Pancreas (tissue), 10 donors: ENCODE results near the gene C11orf65. TPM values are rescaled to one million over a fixed set of nuclear protein-coding genes. Genes with fewer than 3 reads are reported as not detected.
"Not testable (repeated sequence)": the region's sequence is repeated elsewhere in the genome, so short reads cannot be mapped to it uniquely, and the experiment has no call there.

ENCODE experiments used
- ATAC-seq, 4 donors: fragments of 200-7000 bp; cut with Tn5 transposase; one replicate each; pipeline versions ENCODE4 v1.8.0 to v1.9.1; 2020; ENCODE audit warnings: mild to moderate bottlenecking in 4 of 4, moderate library complexity in 4 of 4
- DNase-seq, 6 donors: peaks; one replicate each; pipeline ENCODE4 v3.0.0-alpha.2; 2020
- FAIRE-seq: peaks from 2 replicates; lab custom pipeline; 2012; peaks lifted over from hg19 to GRCh38; lab: Jason Lieb, UNC
- H3K27ac ChIP-seq, 4 donors: fragments of 200-600 bp; sonication (generic); 1 replicate in 3 of 4; 2 replicates in 1 of 4; pipeline versions ENCODE4 v1.5.0 to v1.8.0; 2020
- H3K27me3 ChIP-seq, 4 donors: fragments of 200-600 bp; one replicate each; pipeline ENCODE4 v1.8.0; 2021
- H3K36me3 ChIP-seq, 3 donors: fragments of 200-600 bp; sonication (generic) in 1 of 3; one replicate each; pipeline versions ENCODE4 v1.5.0 to v1.8.0; 2020 to 2021
- H3K4me1 ChIP-seq, 3 donors: fragments of 200-600 bp; one replicate each; pipeline ENCODE4 v1.8.0; 2021
- H3K4me3 ChIP-seq, 4 donors: fragments of 200-600 bp; sonication (generic) in 2 of 4; one replicate each; pipeline versions ENCODE4 v1.5.0 to v1.8.0; 2020 to 2021
- H3K9me3 ChIP-seq, 4 donors: fragments of 200-600 bp; one replicate each; pipeline ENCODE4 v1.8.0; 2021
- WGBS, 2 donors: extraction: QIAGEN DNeasy Blood & Tissue Kit; methylation state at CpG; one replicate each; pipeline ENCODE4 v1.1.7; 2013; 5-methylcytosine and 5-hydroxymethylcytosine counted together
- intact Hi-C, 3 donors: fragments of 100-400 bp; cut with DNase I; formaldehyde crosslinking; loops; one replicate each; pipeline versions ENCODE4 v1.11.1 to v1.14.2; 2022
- polyA plus RNA-seq, 2 donors: library from polyadenylated mRNA; stranded (reverse); fragments of 200-250 nt; gene quantifications; one replicate each; pipeline ENCODE4 v1.2.3, GENCODE V29; 2013
- total RNA-seq, 6 donors: library from RNA; stranded (reverse); fragmentation: NEBNext Ultra II Directional in 4 of 6; extraction: Animal tissue kit (Norgen Biotek cat#: 25700) in 4 of 6; gene quantifications; one replicate each; pipeline versions ENCODE4 v1.2.1 to v1.2.4, GENCODE V29; 2021 to 2023
- TF ChIP-seq, protein P1 (sequence below), 4 donors: fragments of 200-600 bp; sonication (generic) in 3 of 4; IDR thresholded peaks; one replicate each; pipeline versions ENCODE4 v1.5.0 to v1.8.0; 2021; ENCODE audit warnings: antibody characterized with exemption in 4 of 4
- donor health status: healthy with polysubstance abuse.
- donor health status: DM: no; HTN: no; CAD: no; lungs with moderate emphysema.
- donor health status: DM: no; HTN: no; CAD: no.
- donor health status: control.
- donor health status: control.
- donor health status: Bipolar disorder and iron deficiency.
- donor health status: DM: yes; HTN: yes; CAD: no.
- donor health status: DM: no; HTN: no; CAD: no.
- donor health status: DM: no; HTN: no; CAD: no.
- donor health status: DM: yes; HTN: yes; CAD: no.

C11orf65 gene
- total and polyA plus RNA-seq, 8 donors: 0.11 to 1.4 (median 0.53) TPM

DNA sequence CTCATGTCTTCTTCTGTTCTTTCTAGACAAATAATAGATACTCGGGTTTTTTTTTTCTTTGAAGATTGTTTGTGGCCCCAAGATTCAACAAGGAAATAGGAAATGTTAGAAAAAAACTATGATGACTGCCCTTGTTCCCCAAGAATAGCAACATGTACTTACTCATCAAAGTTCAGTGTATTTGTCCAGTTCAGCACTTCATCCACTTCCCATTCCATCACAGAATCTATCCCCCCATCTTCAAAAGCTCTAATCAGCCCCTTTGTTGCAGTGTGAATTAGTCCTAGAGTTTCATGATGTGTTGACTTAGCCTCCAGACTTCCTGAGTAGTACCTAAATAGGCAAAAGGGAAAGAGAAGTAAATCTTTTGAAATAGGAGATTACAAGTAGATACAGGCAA is 74.3 kb downstream of the C11orf65 start:
- Histone ChIP-seq H3K27me3 (no peaks in the 10 kb centered on the region), H3K36me3 (no peaks in the 10 kb centered on the region), H3K4me3 (no peak overlapping the region), H3K4me1 (no peaks in the 10 kb centered on the region), H3K27ac (no peak overlapping the region), H3K9me3 (no peaks in the 10 kb centered on the region)
- WGBS, 2 donors: 23 to 36% methylated on average over 1 of the region's 1 CpG
- DNase-seq (no peak), FAIRE-seq (no peak), ATAC-seq (no peak)
- intact Hi-C loops: no loop called here
- TF ChIP-seq, protein P1, sequence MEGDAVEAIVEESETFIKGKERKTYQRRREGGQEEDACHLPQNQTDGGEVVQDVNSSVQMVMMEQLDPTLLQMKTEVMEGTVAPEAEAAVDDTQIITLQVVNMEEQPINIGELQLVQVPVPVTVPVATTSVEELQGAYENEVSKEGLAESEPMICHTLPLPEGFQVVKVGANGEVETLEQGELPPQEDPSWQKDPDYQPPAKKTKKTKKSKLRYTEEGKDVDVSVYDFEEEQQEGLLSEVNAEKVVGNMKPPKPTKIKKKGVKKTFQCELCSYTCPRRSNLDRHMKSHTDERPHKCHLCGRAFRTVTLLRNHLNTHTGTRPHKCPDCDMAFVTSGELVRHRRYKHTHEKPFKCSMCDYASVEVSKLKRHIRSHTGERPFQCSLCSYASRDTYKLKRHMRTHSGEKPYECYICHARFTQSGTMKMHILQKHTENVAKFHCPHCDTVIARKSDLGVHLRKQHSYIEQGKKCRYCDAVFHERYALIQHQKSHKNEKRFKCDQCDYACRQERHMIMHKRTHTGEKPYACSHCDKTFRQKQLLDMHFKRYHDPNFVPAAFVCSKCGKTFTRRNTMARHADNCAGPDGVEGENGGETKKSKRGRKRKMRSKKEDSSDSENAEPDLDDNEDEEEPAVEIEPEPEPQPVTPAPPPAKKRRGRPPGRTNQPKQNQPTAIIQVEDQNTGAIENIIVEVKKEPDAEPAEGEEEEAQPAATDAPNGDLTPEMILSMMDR (IDR thresholded peaks at IDR 0.05): no peak

DNA sequence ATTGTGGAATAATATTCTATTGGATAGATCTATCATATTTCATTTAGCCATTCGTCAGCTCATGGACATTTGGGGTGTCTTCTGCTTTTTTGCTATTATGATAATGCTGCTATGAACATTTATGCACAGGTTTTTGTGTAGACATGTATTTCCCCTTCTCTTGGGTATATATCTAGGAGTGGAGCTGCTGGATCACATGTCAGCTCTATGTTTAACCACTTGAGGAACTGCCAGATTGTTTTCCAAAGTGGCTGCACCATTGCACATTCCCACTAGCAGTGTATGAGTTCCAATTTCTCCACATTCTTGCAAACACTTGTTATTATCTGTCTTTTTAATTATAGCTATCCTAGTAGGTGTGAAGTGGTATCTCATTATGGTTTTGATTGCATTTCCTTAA is 75.0 kb downstream of the C11orf65 start:
- 81 to 93% methylated on average over 1 of the region's 1 CpG for WGBS, 2 donors
- no peak overlapping the region for H3K4me3 ChIP-seq
- FAIRE-seq (no peak), ATAC-seq (no peak), DNase-seq (no peak)
- intact Hi-C loops: no loop called here
- H3K36me3 ChIP-seq: no peaks in the 10 kb centered on the region
- no peaks in the 10 kb centered on the region for H3K4me1 ChIP-seq
- H3K9me3 ChIP-seq: no peaks in the 10 kb centered on the region
- TF ChIP-seq, protein P1 (IDR thresholded peaks at IDR 0.05): no peak
- no peak overlapping the region for H3K27ac ChIP-seq
- no peaks in the 10 kb centered on the region for H3K27me3 ChIP-seq

DNA sequence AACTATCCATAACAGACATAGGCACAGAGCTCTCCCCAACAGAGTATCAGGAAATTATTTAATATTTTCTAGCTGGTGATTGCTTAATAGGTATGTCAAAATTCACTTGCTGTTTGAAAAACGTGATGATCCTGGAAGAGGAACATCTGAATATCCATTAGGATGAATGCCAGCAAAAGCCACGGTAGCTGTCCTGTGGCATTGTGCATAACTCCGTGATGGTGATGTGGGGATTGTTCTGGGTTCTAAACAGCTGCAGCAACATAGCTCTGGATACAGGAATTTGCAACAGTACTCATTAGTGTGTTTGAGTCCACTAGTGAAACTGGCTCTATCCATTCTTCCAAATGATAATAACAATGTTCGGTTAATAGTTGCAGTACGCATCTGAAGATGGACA is 78.8 kb downstream of the C11orf65 start:
- Histone ChIP-seq H3K4me1 (no peaks in the 10 kb centered on the region), H3K9me3 (no peaks in the 10 kb centered on the region), H3K36me3 (no peaks in the 10 kb centered on the region), H3K27ac (no peak overlapping the region), H3K4me3 (no peak overlapping the region), H3K27me3 (no peaks in the 10 kb centered on the region)
- FAIRE-seq: no peak
- ATAC-seq: no peak
- TF ChIP-seq, protein P1 (IDR thresholded peaks at IDR 0.05): no peak
- intact Hi-C loops: no loop called here
- WGBS, 2 donors: 83 to 84% methylated on average over 5 of the region's 5 CpGs
- DNase-seq: no peak

DNA sequence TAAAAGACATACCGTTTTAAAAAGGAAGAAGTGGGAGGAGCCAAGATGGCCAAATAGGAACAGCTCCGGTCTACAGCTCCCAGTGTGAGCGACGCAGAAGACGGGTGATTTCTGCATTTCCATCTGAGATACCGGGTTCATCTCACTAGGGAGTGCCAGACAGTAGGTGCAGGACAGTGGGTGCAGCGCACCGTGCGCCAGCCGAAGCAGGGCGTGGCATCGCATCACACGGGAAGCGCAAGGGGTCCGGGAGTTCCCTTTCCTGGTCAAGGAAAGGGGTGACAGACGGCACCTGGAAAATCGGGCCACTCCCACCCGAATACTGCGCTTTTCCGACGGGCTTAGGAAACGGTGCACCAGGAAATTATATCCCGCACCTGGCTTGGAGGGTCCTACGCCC is 93.8 kb downstream of the C11orf65 start:
- H3K36me3 ChIP-seq, H3K4me3 ChIP-seq, FAIRE-seq, H3K27me3 ChIP-seq, DNase-seq, intact Hi-C loops, ATAC-seq, H3K9me3 ChIP-seq, H3K4me1 ChIP-seq, H3K27ac ChIP-seq: not testable (repeated sequence)
- 95 to 99% methylated on average over 18 to 24 of the region's 24 CpGs for WGBS, 2 donors

DNA sequence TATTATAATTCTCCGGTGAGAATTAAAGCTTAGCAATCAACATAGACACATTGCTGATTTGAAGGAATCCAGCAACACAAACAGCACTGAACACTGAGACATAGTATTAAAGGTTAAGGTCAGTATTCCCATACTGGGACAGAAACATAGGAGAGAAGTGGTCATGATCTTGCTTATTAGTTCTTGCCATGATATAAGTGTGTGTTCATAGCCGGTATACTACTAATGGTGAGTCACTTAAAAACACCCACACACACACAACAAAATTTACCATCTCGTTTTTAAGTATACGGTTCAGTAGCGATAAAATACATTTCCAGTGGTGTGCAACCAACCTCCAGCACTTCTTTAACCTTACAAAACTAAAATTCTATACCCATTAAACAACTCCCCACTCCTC is 96.3 kb downstream of the C11orf65 start:
- ATAC-seq (no peak), FAIRE-seq (no peak), DNase-seq (no peak)
- Histone ChIP-seq H3K4me3 (no peak overlapping the region), H3K36me3 (no peaks in the 10 kb centered on the region), H3K9me3 (no peaks in the 10 kb centered on the region), H3K27ac (no peak overlapping the region), H3K27me3 (no peaks in the 10 kb centered on the region), H3K4me1 (no peaks in the 10 kb centered on the region)
- TF ChIP-seq, protein P1 (IDR thresholded peaks at IDR 0.05): no peak
- WGBS, 2 donors: 77 to 78% methylated on average over 5 of the region's 5 CpGs
- intact Hi-C loops: no loop called here

DNA sequence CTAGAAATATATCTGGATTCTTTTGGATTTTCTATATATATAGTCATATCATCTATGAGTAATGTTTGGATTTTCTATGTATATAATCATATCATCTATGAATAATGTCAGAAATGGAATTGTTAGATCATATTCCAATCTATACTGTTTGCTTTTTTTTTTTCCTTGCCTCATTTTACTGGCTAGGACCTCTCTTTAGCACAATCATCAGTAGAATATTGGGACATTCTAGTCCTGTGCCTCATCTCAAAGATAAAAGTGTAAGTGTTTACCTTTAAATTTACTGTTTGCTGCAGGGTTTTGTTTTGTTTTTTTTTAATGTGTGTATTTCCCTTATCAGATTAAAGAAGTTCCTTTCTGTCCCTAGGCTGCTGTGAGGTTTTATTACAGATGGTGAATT is 97.0 kb downstream of the C11orf65 start:
- intact Hi-C loops: no loop called here

More for the DNA sequence above, 97.0 kb downstream of the C11orf65 start:
- TF ChIP-seq, protein P1 (IDR thresholded peaks at IDR 0.05): no peak
- Histone ChIP-seq H3K9me3 (no peaks in the 10 kb centered on the region), H3K27me3 (no peaks in the 10 kb centered on the region), H3K27ac (no peak overlapping the region), H3K4me1 (no peaks in the 10 kb centered on the region), H3K36me3 (peaks cover 0 to 4% (median 1%) of the 10 kb centered on the region in 3 donors), H3K4me3 (no peak overlapping the region)
- no peak for FAIRE-seq
- ATAC-seq: no peak
- DNase-seq: no peak
